RCC 7860 (cell line): ENCODE measurements around the gene YY1AP1.
"Not testable (repeated sequence)": the region's sequence is repeated elsewhere in the genome, so short reads cannot be mapped to it uniquely, and the experiment has no call there.

Source experiments
- DNase-seq: peaks from one replicate; pipeline ENCODE4 v3.0.0-alpha.2; 2015; ENCODE audit warnings: low spot score
- FAIRE-seq: peaks from 2 replicates; lab custom pipeline; 2012; peaks lifted over from hg19 to GRCh38; lab: Jason Lieb, UNC

The YY1AP1 gene

DNA sequence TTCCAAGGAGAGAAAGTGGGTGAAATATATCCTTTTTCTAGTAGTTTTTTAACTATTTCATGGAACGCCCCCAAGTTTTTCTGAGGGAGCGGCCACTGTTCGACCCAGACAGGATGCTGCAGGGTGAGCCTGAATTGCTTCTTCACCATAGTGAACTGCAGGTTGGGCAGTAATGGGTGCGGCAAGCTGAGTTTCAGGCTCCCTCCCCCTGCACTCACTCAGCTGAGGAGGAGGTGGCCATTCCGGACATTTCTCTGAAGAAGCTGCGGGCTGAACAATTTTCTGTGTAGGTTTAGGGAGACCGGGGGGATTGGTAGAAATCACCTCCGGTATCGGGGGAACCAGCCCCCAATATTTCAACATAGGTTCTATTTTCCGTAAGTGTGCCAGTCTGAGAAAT lies 8.5 kb upstream of the YY1AP1 start:
- DNase-seq = no peak
- no peak for FAIRE-seq

DNA sequence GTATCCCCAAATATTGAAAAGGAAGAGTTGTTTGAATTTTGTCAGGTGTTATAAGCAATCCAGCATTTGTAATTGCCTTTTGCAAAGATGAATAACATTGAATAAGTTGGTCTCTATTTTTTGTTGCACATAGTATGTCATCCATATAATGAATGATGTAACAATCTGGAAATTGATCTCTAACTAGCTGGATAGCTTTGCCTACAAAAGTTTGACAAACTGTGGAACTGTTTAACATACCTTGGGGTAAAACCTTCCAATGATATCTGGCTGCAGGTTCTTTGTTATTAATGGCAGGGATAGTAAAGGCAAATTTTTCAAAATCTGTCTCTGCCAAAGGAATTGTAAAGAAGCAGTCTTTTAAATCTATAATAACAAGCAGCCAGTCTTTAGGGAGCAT lies 8.0 kb upstream of the YY1AP1 start:
- FAIRE-seq = no peak
- no peak for DNase-seq

DNA sequence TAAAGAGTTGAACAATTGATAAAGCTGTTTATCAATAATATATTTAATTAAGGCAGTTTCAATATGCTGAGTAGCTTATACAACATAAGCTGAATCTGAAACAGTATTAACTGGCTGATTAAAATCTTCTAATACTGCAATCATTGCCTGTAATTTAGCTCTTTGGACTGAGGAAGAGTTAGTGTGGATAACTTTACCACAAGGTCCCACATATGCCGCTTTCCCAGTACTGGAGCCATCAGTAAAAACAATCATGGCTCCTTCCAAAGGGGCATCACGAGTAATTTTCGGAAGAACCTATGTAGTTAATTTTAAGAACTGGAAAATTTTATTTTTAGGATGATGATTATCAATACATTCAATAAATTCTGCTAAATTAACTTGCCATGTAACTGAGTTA lies 7.0 kb upstream of the YY1AP1 start:
- FAIRE-seq (no peak), DNase-seq (no peak)

DNA sequence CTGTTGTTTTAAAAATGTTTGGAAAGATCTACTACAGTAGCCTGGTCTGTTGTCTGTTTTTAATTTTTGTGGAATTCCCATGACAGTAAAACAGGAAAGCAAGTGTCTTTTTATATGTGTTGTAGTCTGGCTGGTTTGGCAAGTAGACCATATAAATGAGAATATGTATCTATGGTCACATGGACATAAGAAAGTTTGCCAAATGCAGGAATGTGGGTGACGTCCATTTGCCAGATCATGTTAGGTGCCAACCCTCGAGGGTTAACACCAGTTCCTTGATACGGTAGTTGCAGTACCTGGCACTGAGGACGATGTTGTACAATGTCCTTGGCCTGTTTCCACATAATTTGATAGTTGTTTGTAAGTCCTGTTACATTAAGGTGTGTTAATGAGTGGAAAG lies 6.5 kb upstream of the YY1AP1 start:
- FAIRE-seq (no peak), DNase-seq (no peak)

DNA sequence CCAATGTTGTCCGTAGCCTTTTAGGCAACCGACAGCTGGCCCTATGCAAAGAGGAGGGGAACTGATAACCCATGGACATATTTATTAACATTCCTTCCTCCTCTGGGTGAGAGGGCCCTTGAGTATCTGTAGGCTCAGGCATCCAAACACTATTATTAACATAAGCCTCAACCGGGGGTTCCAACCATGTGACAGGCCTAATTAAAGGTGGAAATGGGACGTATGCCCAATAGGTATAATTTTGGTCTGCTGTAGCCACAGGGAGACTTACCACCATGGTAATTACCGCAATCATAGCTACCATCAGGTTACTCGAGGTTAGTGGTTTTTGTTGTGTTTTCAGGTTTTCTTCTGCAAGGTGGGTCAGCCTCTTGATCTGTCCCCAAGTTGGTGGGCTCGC lies 5.6 kb upstream of the YY1AP1 start:
- DNase-seq = no peak
- no peak for FAIRE-seq

DNA sequence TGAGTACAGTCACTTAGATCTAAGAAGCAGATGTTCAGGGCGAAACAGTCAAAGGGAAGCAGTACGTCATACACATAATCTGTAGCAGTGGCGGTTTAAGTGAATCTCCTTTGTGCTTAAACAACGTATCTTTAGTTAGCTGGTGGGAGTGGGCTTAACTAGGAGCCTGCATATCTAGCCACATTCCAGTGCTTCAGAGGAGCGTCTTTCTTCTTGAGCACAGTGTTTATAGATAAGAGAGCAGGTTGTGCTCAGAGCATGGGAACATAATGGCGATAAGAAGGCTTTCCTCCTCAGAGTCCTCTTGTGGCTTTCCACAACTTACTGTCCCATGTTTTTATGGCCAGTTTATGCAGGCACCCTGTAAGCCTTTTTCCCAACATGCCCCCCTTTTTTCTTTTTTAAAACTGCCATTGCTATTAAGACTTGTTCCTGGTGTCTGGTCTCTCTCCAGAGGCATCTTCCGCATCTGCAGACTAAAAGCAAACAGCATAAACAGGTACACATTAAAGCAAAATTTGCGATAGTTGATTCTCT lies 3.5 kb upstream of the YY1AP1 start:
- DNase-seq = no peak
- no peak for FAIRE-seq

DNA sequence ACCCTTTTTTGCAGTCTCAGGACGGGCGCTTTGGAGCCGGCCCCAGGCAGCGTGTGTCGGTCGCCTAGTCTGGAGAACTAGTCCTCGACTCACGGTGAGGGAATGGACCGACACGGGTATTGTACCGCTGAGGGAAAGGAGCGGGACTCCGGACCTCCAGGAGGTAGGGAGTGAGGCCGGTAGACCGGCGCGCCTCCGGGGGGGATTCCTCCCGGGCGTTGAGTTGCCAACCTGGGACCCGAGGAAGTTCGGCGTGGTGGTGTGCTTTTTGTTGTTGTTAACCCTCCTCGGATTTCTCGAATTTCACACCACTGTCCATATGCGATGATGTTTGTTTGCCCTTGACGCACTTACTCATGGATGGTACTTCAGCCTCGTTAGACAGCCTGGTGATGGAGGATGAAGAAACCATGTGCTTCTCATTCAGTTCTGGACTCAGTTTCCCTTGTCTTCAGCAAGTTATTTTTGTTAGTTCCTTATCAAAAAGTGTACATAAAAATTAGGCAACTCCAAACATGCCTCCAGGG lies 570 bp upstream of the YY1AP1 start, which contains the start of gene DAP3:
Gene DAP3 (plus strand): TSS at position 11 of the 527 bp plus-strand sequence. CDS start 20,689 bp downstream, outside the sequence.
- FAIRE-seq, DNase-seq: not testable (repeated sequence)

DNA sequence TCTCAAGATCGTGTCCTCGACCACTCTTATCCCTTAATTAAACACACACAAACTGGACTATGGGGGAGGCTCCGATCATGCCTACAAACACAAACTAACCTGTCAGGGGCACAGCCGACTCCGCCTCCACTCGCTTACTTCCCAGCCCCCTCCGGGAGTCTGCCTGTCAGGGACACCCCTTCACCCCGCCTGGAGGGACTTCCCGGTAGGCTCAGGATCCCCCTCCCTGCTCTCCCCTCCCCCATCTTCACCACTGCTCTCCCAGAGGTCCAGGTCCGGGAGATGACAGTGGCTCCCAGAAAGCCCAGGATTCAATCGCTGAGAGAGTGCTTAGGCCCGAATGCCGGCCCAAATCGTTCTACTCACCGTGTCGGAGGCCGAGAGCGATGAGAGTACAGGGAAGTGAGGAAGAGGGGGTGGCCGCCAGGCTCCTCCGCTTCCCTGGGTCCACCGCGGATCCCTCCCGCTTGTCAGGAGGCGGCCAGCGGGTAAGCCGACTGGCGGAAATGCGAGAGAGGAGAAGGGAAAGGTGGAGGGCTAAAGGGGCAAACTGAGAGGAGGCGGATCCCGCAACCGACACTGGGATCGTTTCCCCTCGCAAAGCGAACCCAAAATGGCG lies 760 bp downstream of the YY1AP1 start:
- FAIRE-seq, DNase-seq: not testable (repeated sequence)

DNA sequence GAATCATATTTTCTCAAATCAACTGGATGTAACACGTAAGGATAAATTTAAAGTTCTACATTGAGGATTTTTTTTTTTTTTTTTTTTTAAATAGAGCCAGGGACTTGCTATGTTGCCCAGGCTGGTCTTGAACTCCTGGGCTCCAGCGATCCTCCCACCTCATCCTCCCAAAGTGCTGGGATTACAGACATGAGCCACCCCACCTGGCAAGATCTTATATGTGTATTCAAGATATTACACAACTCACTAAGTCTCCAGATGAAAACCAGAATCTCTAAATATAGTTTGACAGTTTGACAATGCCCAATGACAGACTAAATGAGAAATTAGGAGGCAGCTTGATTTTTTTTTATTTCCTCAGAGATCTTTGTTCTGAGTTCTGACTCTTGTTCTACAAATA lies 6.8 kb downstream of the YY1AP1 start:
- FAIRE-seq (no peak), DNase-seq (no peak)

DNA sequence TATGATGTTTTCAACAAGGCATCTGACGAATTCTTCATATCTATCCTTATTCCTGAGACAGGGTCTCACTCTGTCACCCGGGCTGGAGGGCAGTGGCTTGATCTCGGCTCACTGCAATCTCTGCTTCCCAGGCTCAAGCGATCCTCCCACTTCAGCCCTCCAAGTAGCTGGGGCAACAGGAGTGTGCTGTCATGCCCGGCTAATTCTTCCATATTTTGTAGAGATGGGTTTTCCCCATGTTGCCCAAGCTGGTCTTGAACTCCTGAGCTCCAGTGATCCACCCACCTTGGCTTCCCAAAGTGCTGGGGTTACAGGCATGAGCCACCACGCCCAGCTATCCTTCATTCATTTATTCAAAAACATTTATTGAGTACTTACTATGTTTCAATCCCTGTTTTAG lies 8.0 kb downstream of the YY1AP1 start:
- no peak for FAIRE-seq
- DNase-seq = no peak

DNA sequence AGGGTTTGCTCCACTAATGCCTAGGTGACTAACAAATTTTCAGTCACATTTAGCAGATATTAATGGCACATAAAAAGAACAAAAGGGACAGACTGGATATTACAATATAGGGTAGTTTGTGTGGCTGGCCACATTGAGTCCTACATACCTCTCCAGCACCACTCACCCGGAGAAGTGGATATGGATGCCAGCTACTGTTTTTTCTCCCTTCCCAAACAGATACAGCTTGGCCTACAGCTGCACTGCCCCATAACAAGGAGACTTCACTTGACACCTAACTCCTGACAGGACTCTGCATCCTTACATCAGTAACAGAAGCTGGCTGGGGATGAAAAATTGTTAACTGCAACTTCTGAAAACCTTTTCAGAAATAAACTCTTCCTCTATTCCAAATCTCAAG lies 9.6 kb downstream of the YY1AP1 start:
- not testable (repeated sequence) for DNase-seq, FAIRE-seq

DNA sequence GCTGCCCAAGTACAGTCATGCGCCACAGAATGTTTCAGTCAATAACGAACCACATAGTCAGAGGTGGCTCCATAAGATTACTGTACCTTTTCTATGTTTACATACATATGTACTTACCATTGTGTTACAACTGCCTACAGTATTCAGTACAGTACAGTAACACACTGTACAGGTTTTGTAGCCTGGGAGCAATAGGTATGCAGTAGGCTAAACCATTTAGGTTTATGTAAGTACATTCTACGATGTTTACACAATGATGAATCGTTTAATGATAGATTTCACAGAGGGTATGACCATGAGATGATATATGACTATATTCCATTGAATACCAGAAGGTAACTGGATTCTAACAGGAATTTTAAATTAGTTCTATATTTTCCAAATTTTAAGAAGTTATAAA lies 10.5 kb downstream of the YY1AP1 start:
- FAIRE-seq = no peak
- DNase-seq = no peak

DNA sequence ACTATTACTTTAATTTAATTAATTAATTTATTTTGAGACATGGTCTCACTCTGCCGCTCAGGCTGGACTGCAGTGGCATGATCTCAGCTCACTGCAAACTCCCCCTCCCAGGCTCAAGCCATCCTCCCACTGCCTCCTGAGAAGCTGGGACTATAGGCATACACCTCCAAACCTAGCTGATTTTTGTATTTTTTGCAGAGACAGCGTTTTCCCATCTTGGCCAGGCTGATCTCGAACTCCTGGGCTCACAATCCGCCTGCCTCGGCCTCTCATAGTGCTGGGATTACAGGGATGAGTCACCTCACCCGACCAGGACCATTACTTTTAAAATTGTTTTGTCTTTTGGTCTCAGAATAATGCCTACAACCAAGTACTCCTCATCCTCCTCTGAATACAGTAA lies 15.6 kb downstream of the YY1AP1 start:
- FAIRE-seq = no peak
- DNase-seq = no peak

DNA sequence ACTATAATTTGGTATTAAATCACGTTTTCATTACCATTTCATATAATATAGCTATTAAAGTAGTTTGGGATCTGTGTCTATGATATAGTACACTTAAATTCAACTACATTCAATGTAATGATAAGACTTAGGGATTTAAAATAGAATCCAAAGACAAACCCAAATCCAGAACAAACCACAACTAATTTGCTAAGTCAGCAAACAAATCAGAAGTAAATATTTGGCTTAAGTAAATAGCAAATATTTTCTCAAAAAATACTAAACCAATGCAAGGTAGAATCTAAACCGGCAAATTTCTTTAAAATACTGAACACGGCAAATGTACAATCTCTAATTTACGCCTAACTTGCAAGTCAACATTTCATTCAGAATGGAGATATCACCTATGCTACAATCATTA lies 16.8 kb downstream of the YY1AP1 start:
- DNase-seq = no peak
- FAIRE-seq = no peak

DNA sequence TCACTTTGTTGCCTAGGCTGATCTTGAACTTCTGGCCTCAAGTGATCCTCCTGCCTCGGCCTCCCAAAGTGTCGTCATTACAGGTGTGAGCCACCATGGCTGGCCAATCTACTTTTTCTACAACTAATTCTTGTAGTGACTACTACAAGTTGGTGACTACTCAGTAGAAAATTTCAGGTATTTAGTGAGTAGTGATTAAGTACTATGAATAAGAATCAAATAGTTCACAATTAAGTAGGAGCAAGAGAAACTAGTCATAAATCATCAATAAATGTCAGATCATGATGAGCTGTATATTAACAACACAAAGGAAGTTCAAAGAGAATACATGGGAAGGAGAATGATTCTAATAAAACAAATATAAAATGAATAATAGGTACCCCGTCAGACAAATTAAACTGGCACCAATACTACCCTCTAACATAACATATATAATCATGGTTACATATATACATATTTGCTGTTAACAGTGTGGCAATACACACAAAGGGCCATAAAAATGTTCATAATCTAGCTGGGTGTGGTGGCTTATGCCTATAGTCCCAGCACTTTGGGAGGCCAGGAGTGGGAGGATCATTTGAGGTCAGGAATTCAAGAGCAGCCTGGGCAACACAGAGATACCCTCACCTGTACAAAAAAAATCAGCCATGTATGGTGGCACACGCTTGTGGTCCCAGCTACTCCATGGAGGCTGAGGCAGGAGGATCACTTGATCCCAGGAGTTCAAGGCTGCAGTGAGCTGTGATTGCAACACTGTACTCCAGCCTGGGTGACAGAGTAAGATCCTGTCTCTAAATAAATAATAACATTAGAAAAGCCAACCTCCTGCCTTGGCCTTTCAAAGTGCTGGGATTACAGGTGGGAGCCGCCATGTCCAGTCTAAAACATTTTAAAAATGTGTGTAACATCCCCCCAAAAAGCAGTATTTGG lies 19.1 kb downstream of the YY1AP1 start:
- no peak for FAIRE-seq
- peak; percentile 11 for DNase-seq

DNA sequence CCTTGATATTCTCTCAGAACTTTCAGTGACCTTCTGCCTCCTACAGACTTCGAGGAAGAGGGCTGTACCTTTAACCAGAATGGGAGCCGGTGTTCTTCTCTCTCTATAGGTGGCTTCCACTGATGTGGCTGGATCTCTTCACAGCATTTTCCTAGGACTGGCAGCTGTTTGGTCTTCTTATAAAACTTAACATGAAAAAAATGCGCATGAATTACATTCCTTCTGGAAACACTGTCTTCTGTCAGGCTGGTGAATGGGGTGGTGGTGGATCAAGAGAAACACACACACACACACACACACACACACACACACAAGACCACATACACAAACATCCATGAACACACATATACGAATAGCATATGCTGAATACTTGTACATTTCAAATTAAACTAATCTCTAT lies 27.3 kb downstream of the YY1AP1 start:
- not testable (repeated sequence) for DNase-seq, FAIRE-seq

DNA sequence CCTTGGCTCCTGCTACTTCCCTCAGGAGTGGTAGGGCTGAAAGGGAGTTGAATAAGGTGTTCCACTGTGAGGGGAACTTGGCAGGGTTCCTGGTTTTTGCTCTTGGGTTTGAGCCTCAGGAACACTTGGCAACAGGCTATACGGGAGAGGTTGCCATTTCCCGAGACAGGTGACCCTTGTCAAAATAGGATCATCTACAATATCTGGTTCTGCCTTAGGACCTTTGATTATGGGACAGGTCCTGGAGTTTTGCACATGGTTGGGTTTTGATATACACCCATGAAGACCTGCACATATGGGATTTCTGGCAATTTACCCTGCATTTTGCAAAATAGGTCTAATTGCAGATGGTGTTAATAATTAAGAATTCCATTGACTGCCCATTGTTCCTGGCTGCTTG lies 31.1 kb downstream of the YY1AP1 start:
- FAIRE-seq (no peak), DNase-seq (no peak)

DNA sequence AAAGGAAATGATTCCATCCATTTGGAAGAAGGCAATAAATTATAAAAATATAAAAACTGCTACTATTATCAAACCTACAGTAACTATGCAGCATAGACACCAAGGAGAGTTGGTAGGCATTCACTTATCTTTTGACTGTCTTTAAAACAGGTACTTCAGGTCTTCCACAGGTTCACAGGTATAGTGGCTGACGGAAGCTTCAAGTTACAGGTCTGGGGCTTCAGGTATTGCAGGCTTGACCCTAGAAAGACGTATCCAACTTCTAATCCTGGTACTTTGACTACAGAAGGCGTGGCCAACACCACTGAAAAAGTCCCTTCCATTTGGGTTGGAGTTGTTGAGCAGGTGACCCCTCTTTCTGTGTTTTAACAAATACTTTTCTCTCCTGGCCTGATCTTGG lies 35.6 kb downstream of the YY1AP1 start:
- DNase-seq (no peak), FAIRE-seq (no peak)

DNA sequence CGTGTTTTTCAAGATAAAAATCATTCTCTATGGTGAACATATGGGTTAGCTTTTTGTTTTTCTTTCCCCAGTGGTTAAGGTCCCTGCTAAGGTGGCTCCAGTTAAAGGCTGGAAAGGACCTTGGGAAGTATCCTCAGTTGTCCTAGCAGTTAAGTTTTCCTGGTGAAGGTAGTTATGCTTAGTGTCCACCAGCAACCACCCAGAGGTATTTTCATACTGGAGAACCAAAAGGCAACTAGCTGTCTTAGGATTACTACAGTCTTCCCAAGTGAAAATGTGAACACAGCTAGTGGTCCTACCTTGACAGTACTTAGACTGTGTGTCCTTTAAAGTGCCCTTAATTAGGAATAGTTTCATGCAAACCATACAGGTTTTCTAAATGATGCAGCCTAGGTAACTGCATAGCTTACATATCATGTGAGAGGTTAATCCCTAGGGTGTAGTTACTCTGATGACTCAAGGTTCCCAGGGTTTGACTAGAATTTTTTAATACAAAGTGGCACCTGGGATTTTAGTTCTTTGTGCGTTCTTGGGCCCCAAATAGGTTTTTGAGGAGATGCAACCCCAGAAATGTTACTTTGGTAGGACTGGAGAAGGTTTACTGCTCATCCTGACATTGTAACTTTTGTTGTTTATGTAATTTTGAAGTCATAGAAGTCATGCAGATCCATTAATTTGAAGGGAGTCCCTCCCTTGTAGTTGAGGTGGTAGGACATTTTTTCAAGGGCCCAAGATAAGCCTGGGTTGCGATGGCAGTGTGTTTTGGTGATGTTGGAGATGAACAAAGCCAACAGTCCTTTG lies 36.5 kb downstream of the YY1AP1 start:
- peak; percentile 34 for DNase-seq
- no peak for FAIRE-seq

DNA sequence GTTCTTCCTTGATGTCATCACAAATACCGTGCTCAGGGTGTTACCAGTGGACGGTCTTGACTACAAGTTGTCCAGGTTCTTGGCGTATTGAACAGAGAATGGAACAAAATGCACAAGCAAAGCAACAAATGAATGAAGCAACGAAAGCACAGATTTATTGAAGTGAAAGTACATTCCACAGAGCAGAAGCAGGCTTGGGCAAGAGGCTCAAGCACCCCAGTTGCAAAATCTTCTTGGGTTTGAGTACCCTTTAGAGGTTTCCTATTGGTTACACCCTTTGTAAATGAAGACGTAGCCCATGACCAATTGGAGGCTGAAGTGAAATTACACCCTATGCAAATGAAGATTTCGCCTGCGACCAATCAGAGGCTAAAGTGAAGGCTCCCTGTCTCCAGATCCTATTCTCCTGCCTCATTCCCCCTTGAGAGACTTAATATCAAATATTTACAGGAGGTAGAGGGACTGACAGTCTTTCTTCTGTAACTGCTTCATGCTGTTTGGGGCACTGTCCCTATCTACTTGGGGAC lies 38.3 kb downstream of the YY1AP1 start:
- FAIRE-seq (no peak), DNase-seq (no peak)

DNA sequence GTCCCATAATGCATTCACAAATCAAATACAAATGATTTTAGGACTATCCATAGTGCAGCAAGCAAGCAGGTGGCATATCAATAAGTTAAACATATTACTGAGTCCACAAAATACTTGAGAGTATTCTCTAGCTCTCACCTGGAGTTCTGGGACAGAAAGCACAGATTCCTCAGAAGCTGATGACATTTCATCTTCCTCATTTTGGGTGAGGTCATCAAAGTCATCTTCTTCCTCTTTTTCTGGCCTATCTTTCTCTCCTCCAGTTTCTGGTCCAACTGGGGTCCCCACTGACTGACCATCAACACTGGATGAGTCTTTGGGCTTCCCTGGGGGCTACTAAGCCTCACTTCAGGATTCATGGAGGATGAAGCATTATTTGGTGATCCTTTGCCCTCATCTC lies 38.9 kb downstream of the YY1AP1 start:
- DNase-seq = no peak
- FAIRE-seq = no peak
